Neural progenitor cell (in vitro differentiated cells): ENCODE data around the gene TMEM267. TPM values are rescaled to one million over a fixed set of nuclear protein-coding genes. Genes with fewer than 3 reads are reported as not detected.

Experiments used
- DNase-seq: peaks from one replicate; pipeline ENCODE4 v3.0.0-alpha.2; 2016; ENCODE audit warnings: low spot score
- H2AFZ ChIP-seq: fragments of 200-600 bp; sonication (generic); replicated peaks from 2 replicates; pipeline ENCODE4 v1.6.1; 2016; ENCODE audit warnings: antibody characterized with exemption
- H3F3A ChIP-seq: fragments of 200-600 bp; sonication (generic); 2 replicates; pipeline ENCODE4 v1.6.1; 2016; ENCODE audit warnings: antibody characterized with exemption, low read depth
- H3K27ac ChIP-seq: fragments of 200-600 bp; sonication (generic); 2 replicates; pipeline ENCODE4 v1.5.1; 2016; ENCODE audit warnings: mild to moderate bottlenecking
- H3K27me3 ChIP-seq: fragments of 200-600 bp; sonication (generic); 2 replicates; pipeline ENCODE4 v1.6.1; 2016; ENCODE audit warnings: mild to moderate bottlenecking, moderate library complexity
- H3K36me3 ChIP-seq: fragments of 200-600 bp; sonication (generic); 2 replicates; pipeline ENCODE4 v1.5.1; 2016
- H3K4me1 ChIP-seq: fragments of 200-600 bp; sonication (generic); 2 replicates; pipeline ENCODE4 v1.6.1; 2016; ENCODE audit warnings: mixed run types
- H3K4me2 ChIP-seq: fragments of 200-600 bp; sonication (generic); 2 replicates; pipeline ENCODE4 v1.6.1; 2016
- H3K4me3 ChIP-seq: fragments of 200-600 bp; sonication (generic); 2 replicates; pipeline ENCODE4 v1.5.1; 2016
- H3K79me2 ChIP-seq: fragments of 200-600 bp; sonication (generic); 2 replicates; pipeline ENCODE4 v1.6.1; 2016; ENCODE audit warnings: low read depth
- H3K9ac ChIP-seq: fragments of 200-600 bp; sonication (generic); 2 replicates; pipeline ENCODE4 v1.6.1; 2016
- H3K9me3 ChIP-seq: fragments of 200-600 bp; sonication (generic); 2 replicates; pipeline ENCODE4 v1.5.1; 2016; ENCODE audit warnings: low read depth
- H4K20me1 ChIP-seq: fragments of 200-600 bp; sonication (generic); 2 replicates; pipeline ENCODE4 v1.6.1; 2016; ENCODE audit warnings: low read depth
- H3K27ac Mint-ChIP-seq: 3 replicates; pipeline ENCODE4 v1.8.0; 2021; ENCODE audit warnings: mixed read lengths
- H3K27me3 Mint-ChIP-seq: 2 replicates; pipeline ENCODE4 v1.8.0; 2022; ENCODE audit warnings: low read depth, mild to moderate bottlenecking, inconsistent platforms, moderate library complexity, mixed read lengths; ENCODE audit not compliant: insufficient read depth
- H3K36me3 Mint-ChIP-seq: 3 replicates; pipeline ENCODE4 v1.8.0; 2021; ENCODE audit warnings: mixed read lengths
- H3K4me1 Mint-ChIP-seq: 3 replicates; pipeline ENCODE4 v1.8.0; 2021; ENCODE audit warnings: mixed read lengths
- H3K4me3 Mint-ChIP-seq: 3 replicates; pipeline ENCODE4 v1.8.0; 2021; ENCODE audit warnings: mild to moderate bottlenecking, moderate library complexity, mixed read lengths
- H3K9me3 Mint-ChIP-seq: 3 replicates; pipeline ENCODE4 v1.8.0; 2020; ENCODE audit warnings: mixed read lengths
- EZH2 ChIP-seq: fragments of 200-600 bp; sonication (generic); IDR thresholded peaks from 2 replicates; pipeline ENCODE4 v1.6.1; 2017; ENCODE audit warnings: antibody characterized with exemption, mild to moderate bottlenecking, moderate library complexity
- EZH2phosphoT487 ChIP-seq: fragments of 200-600 bp; sonication (generic); IDR thresholded peaks from 2 replicates; pipeline ENCODE4 v1.6.1; 2017; ENCODE audit warnings: antibody characterized with exemption
- total RNA-seq: library from RNA; depleted of rRNA; stranded (reverse); fragments of >200 nt; gene quantifications from 2 replicates; pipeline ENCODE4 v1.2.3, GENCODE V29; 2015; ENCODE audit warnings: low replicate concordance
- TF ChIP-seq, protein P1 (sequence below): fragments of 200-600 bp; sonication (generic); IDR thresholded peaks from 2 replicates; pipeline ENCODE4 v1.5.1; 2017; ENCODE audit warnings: antibody characterized with exemption, mild to moderate bottlenecking

Gene TMEM267
- total RNA-seq, 1 donor from 2014 or later, result 15.3 TPM

DNA sequence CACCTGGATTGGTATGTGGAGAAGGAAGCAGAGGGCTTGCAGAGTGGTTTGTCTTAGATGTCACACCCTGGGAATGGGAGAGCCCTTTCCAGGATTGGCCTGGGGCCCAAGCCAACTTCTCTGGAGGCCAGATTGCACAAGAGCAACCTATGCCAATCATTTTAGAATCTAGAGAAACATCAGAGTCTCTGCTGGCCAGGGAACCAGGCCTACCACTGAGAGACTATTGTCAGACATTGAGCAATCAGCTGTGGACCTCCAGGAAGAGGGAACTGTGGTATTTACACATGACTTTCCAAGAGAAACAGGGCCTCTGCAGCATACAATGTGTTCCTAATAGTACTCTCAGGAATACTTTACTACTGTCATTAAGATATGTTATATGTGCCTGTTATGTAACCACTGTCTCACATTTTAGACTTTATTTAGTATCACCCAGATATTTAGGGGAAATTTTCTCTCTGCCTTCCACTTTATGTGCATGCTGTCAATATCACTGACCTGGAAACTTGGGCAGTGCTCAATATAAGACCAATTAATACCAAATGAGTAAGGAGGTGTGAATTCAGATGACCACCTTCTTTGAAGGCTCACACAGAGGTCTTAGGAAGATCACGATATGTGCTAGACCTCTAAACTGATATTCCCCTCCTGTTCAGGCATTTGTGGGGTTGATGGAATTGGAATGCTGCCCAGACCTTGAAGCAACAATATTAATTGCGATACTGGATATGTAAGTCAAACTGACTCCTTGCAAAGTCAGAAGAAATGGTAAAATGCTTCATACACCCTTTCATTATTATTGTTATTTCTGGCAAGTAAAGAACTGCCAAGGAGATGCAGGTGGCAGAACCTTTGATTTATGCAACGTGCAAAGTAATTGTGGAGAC, 50.9 kb downstream of the TMEM267 start:
- no peak overlapping the region for H3K4me2 ChIP-seq
- no peak for DNase-seq
- H3K27ac ChIP-seq, result no peak overlapping the region
- H3K27me3 ChIP-seq, result no peaks in the 10 kb centered on the region
- H3K27me3 Mint-ChIP-seq, result peaks cover 2% of the 10 kb centered on the region
- no peak overlapping the region for H2AFZ ChIP-seq
- H3K9me3 ChIP-seq, result no peaks in the 10 kb centered on the region
- no peaks in the 10 kb centered on the region for H3K36me3 ChIP-seq
- H3K4me1 ChIP-seq, result no peaks in the 10 kb centered on the region
- H3K4me3 Mint-ChIP-seq, result no peak overlapping the region
- H3K36me3 Mint-ChIP-seq, result no peaks in the 10 kb centered on the region
- H3K27ac Mint-ChIP-seq, result no peak overlapping the region
- H3K79me2 ChIP-seq, result no peaks in the 10 kb centered on the region
- peaks cover 7% of the 10 kb centered on the region for H3K4me1 Mint-ChIP-seq
- TF ChIP-seq, protein P1, sequence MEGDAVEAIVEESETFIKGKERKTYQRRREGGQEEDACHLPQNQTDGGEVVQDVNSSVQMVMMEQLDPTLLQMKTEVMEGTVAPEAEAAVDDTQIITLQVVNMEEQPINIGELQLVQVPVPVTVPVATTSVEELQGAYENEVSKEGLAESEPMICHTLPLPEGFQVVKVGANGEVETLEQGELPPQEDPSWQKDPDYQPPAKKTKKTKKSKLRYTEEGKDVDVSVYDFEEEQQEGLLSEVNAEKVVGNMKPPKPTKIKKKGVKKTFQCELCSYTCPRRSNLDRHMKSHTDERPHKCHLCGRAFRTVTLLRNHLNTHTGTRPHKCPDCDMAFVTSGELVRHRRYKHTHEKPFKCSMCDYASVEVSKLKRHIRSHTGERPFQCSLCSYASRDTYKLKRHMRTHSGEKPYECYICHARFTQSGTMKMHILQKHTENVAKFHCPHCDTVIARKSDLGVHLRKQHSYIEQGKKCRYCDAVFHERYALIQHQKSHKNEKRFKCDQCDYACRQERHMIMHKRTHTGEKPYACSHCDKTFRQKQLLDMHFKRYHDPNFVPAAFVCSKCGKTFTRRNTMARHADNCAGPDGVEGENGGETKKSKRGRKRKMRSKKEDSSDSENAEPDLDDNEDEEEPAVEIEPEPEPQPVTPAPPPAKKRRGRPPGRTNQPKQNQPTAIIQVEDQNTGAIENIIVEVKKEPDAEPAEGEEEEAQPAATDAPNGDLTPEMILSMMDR, result no peak
- TF ChIP-seq EZH2phosphoT487 (no peak), EZH2 (no peak)
- H3K9me3 Mint-ChIP-seq, result no peaks in the 10 kb centered on the region
- no peaks in the 10 kb centered on the region for H4K20me1 ChIP-seq
- no peak overlapping the region for H3K4me3 ChIP-seq
- no peaks in the 10 kb centered on the region for H3F3A ChIP-seq
- no peak overlapping the region for H3K9ac ChIP-seq

DNA sequence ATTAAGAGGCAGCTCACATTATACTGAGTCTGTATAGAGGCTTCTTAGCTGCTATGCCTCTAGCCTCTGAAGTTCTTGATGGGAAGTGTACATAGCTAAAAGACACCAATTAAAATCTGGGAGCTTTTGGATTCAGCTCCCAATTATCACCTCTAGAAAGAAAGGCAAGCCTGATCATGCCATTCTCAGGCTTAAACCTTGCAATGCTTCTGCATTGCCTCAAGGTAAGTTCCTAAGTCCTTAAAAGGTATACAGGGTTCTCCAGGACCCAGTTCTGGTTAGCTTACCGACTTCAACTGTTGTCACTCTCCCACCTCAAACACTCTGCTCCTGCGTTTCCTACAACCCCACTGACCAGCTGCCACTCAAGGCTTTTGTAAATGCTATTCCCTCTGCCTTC, 54.0 kb downstream of the TMEM267 start:
- Histone ChIP-seq H2AFZ (no peak overlapping the region), H3K36me3 (no peaks in the 10 kb centered on the region), H3K27ac (no peak overlapping the region), H3F3A (no peaks in the 10 kb centered on the region), H3K9me3 (no peaks in the 10 kb centered on the region), H3K27me3 (no peaks in the 10 kb centered on the region), H3K9ac (no peak overlapping the region), H3K4me3 (no peak overlapping the region), H4K20me1 (no peaks in the 10 kb centered on the region), H3K4me1 (no peaks in the 10 kb centered on the region), H3K79me2 (no peaks in the 10 kb centered on the region), H3K4me2 (no peak overlapping the region)
- TF ChIP-seq, protein P1, result no peak
- TF ChIP-seq EZH2phosphoT487, result no peak
- no peak for TF ChIP-seq EZH2
- peaks cover 2% of the 10 kb centered on the region for H3K9me3 Mint-ChIP-seq
- DNase-seq, result no peak
- peaks cover 2% of the 10 kb centered on the region for H3K27me3 Mint-ChIP-seq
- H3K27ac Mint-ChIP-seq, result no peak overlapping the region
- H3K4me3 Mint-ChIP-seq, result no peak overlapping the region
- no peaks in the 10 kb centered on the region for H3K36me3 Mint-ChIP-seq
- H3K4me1 Mint-ChIP-seq, result peaks cover 7% of the 10 kb centered on the region

DNA sequence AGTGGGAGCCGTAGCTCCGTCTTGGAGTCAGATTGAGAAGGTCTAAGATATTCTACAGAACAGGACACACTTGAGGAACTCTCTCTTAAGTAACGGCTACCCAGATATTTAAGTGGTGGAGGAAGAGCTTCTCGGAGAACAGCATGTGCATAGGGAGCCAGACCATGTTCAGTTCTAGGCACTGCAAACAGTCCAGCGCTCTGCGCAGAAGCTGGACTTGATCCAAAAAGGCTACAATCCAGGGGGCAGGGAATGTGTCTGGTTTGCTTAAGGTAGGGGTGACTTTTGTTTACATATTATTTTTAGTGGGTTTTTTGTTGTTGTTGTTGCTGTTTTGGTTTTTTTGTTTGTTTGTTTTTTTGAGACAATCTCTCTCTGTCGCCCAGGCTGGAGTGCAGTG, 54.6 kb downstream of the TMEM267 start:
- H3K27ac ChIP-seq, result no peak overlapping the region
- no peaks in the 10 kb centered on the region for H3K9me3 ChIP-seq
- no peaks in the 10 kb centered on the region for H3K27me3 ChIP-seq
- H3K36me3 ChIP-seq, result no peaks in the 10 kb centered on the region
- H3K4me2 ChIP-seq, result no peak overlapping the region
- no peak for DNase-seq
- H3K4me3 Mint-ChIP-seq, result no peak overlapping the region
- H3K27ac Mint-ChIP-seq, result no peak overlapping the region
- TF ChIP-seq EZH2 (no peak), EZH2phosphoT487 (no peak)
- TF ChIP-seq, protein P1, result no peak
- H3K4me1 ChIP-seq, result no peaks in the 10 kb centered on the region
- peaks cover 7% of the 10 kb centered on the region for H3K4me1 Mint-ChIP-seq
- H2AFZ ChIP-seq, result no peak overlapping the region
- no peak overlapping the region for H3K9ac ChIP-seq
- H3K79me2 ChIP-seq, result no peaks in the 10 kb centered on the region
- H4K20me1 ChIP-seq, result no peaks in the 10 kb centered on the region
- H3K4me3 ChIP-seq, result no peak overlapping the region
- H3K9me3 Mint-ChIP-seq, result peaks cover 2% of the 10 kb centered on the region
- peaks cover 2% of the 10 kb centered on the region for H3K27me3 Mint-ChIP-seq
- no peaks in the 10 kb centered on the region for H3K36me3 Mint-ChIP-seq
- no peaks in the 10 kb centered on the region for H3F3A ChIP-seq
